ENCODE measurements around the gene KDM4C. TPM values are rescaled to one million over a fixed set of nuclear protein-coding genes. Genes with fewer than 3 reads are reported as not detected.
"Not testable (repeated sequence)": the region's sequence is repeated elsewhere in the genome, so short reads cannot be mapped to it uniquely, and the experiment has no call there.

Gene KDM4C
- total RNA-seq, 1 donor from 2014 or later = 33.7 TPM

GRCh38 chr9:7161469-7161868, 403.7 kb downstream of the KDM4C start:
- DNase-seq (ENCODE audit: low spot score) = no peak

- no peak for DNase-seq (ENCODE audit: low spot score)
These were observed 406.2 kb downstream of the KDM4C start for GRCh38 chr9:7163932-7164331.

GRCh38 chr9:7164440-7165330, 406.9 kb downstream of the KDM4C start:
- no peak for DNase-seq (ENCODE audit: low spot score)

GRCh38 chr9:7165331-7165975, 407.7 kb downstream of the KDM4C start:
- DNase-seq (ENCODE audit: low spot score) = no peak

GRCh38 chr9:7166074-7166473, 408.3 kb downstream of the KDM4C start:
- DNase-seq (ENCODE audit: low spot score) = no peak

GRCh38 chr9:7169717-7170389, 412.1 kb downstream of the KDM4C start:
- no peak for DNase-seq (ENCODE audit: low spot score)

GRCh38 chr9:7171396-7172153, 413.8 kb downstream of the KDM4C start:
- DNase-seq (ENCODE audit: low spot score) = no peak

GRCh38 chr9:7172154-7173115, 414.7 kb downstream of the KDM4C start:
- DNase-seq (ENCODE audit: low spot score) = no peak

- no peak for DNase-seq (ENCODE audit: low spot score)
These were observed 415.4 kb downstream of the KDM4C start for GRCh38 chr9:7173139-7173538.

- DNase-seq (ENCODE audit: low spot score) = no peak
These were observed 416.5 kb downstream of the KDM4C start for GRCh38 chr9:7174301-7174700.

- no peak for DNase-seq (ENCODE audit: low spot score)
These were observed 417.1 kb downstream of the KDM4C start for GRCh38 chr9:7174884-7175283.

- no peak for DNase-seq (ENCODE audit: low spot score)
These were observed 418.8 kb downstream of the KDM4C start for GRCh38 chr9:7176561-7176960.

- no peak for DNase-seq (ENCODE audit: low spot score)
These were observed 419.6 kb downstream of the KDM4C start for GRCh38 chr9:7177383-7177782.

GRCh38 chr9:7178729-7179128, 421.0 kb downstream of the KDM4C start:
- no peak for DNase-seq (ENCODE audit: low spot score)

GRCh38 chr9:7180247-7180646, 422.5 kb downstream of the KDM4C start:
- no peak for DNase-seq (ENCODE audit: low spot score)

- DNase-seq (ENCODE audit: low spot score) = not testable (repeated sequence)
These were observed 425.4 kb downstream of the KDM4C start for GRCh38 chr9:7183139-7183538.

GRCh38 chr9:7185612-7186011, 427.8 kb downstream of the KDM4C start:
- DNase-seq (ENCODE audit: low spot score) = no peak

- no peak for DNase-seq (ENCODE audit: low spot score)
These were observed 428.4 kb downstream of the KDM4C start for GRCh38 chr9:7186175-7186574.

GRCh38 chr9:7192266-7192665, 434.5 kb downstream of the KDM4C start:
- no peak for DNase-seq (ENCODE audit: low spot score)

GRCh38 chr9:7195526-7195925, 437.8 kb downstream of the KDM4C start:
- DNase-seq (ENCODE audit: low spot score) = no peak

Measured in mesenteric fat pad (tissue), 1 donor.